Uterus (tissue), 4 donors: ENCODE results near the gene NAV2. TPM values are rescaled to one million over a fixed set of nuclear protein-coding genes. Genes with fewer than 3 reads are reported as not detected.

Experiments used
- DNase-seq, 2 donors: peaks; one replicate each; pipeline ENCODE4 v3.0.0-alpha.2; 2019 to 2020
- H3K27ac ChIP-seq, 2 donors: fragments of 200-600 bp; sonication (generic); 1 replicate in 1 of 2; 2 replicates in 1 of 2; pipeline ENCODE4 v1.5.1; 2016 to 2018
- H3K27me3 ChIP-seq, 2 donors: fragments of 200-600 bp; sonication (generic); one replicate each; pipeline ENCODE4 v1.5.1; 2018 to 2019; ENCODE audit warnings: control low read depth in 1 of 2
- H3K36me3 ChIP-seq, 2 donors: fragments of 200-600 bp; sonication (generic); one replicate each; pipeline ENCODE4 v1.5.1; 2019; ENCODE audit warnings: control low read depth in 1 of 2
- H3K4me1 ChIP-seq, 2 donors: fragments of 200-600 bp; sonication (generic); one replicate each; pipeline ENCODE4 v1.5.1; 2018 to 2019; ENCODE audit warnings: control low read depth in 1 of 2
- H3K4me3 ChIP-seq, 2 donors: fragments of 200-600 bp; sonication (generic); 1 replicate in 1 of 2; 2 replicates in 1 of 2; pipeline ENCODE4 v1.5.1; 2018 to 2019; ENCODE audit warnings: mild to moderate bottlenecking in 1 of 2
- H3K9me3 ChIP-seq, 2 donors: fragments of 200-600 bp; sonication (generic); one replicate each; pipeline ENCODE4 v1.5.1; 2019; ENCODE audit warnings: control low read depth in 1 of 2
- CTCF ChIP-seq, 4 experiments: fragments of 200-600 bp in 2 of 4; fragments of 450-650 bp in 2 of 4; sonication (generic) in 2 of 4; IDR thresholded peaks; one replicate each; pipeline ENCODE4 v1.5.1; 2016 to 2019; ENCODE audit warnings: antibody characterized with exemption in 4 of 4, mild to moderate bottlenecking in 2 of 4, moderate library complexity in 1 of 4
- POLR2A ChIP-seq, 2 donors: fragments of 450-650 bp; IDR thresholded peaks; one replicate each; pipeline ENCODE4 v1.6.1; 2016; ENCODE audit warnings: antibody characterized with exemption in 2 of 2, mild to moderate bottlenecking in 1 of 2, moderate library complexity in 1 of 2
- intact Hi-C: fragments of 100-400 bp; cut with DNase I; formaldehyde crosslinking; loops from one replicate; pipeline ENCODE4 v1.15.1; 2023; ENCODE audit warnings: low total_unique reads
- total RNA-seq, 4 donors: library from RNA; depleted of rRNA in 3 of 4; stranded (reverse); fragments of >200 nt in 3 of 4; gene quantifications; one replicate each; pipeline versions ENCODE4 v1.1.0 to v1.2.4, GENCODE V29; 2014 to 2023
- donor health status: DM: yes; HTN: yes; CAD: no.

The NAV2 gene
- total RNA-seq, 4 donors from 2014 or later = 2.6 to 31.6 (median 5.7) TPM

GRCh38 chr11:19947537-19948114 lies 235.0 kb downstream of the NAV2 start:
- H3K36me3 ChIP-seq = no peaks in the 10 kb centered on the region
- no peak overlapping the region for H3K4me3 ChIP-seq
- H3K4me1 ChIP-seq = no peaks in the 10 kb centered on the region
- DNase-seq = no peak
- TF ChIP-seq POLR2A (IDR thresholded peaks at IDR 0.05) (no peak), CTCF (IDR thresholded peaks at IDR 0.05) (no peak)
- no peaks in the 10 kb centered on the region for H3K27me3 ChIP-seq
- intact Hi-C loops = loop anchor here (5.0 kb wide), 1 partner anchor 185 kb away; no protein-coding TSS in a partner anchor
- no peaks in the 10 kb centered on the region for H3K9me3 ChIP-seq
- no peak overlapping the region for H3K27ac ChIP-seq

GRCh38 chr11:19949606-19950005 lies 237.0 kb downstream of the NAV2 start:
- TF ChIP-seq CTCF (IDR thresholded peaks at IDR 0.05) (no peak), POLR2A (IDR thresholded peaks at IDR 0.05) (no peak)
- DNase-seq = no peak
- Histone ChIP-seq H3K9me3 (no peaks in the 10 kb centered on the region), H3K27me3 (no peaks in the 10 kb centered on the region), H3K36me3 (no peaks in the 10 kb centered on the region), H3K4me1 (no peaks in the 10 kb centered on the region), H3K4me3 (no peak overlapping the region), H3K27ac (no peak overlapping the region)
- intact Hi-C loops = loop anchor here (5.0 kb wide), 1 partner anchor 183 kb away; no protein-coding TSS in a partner anchor

- no peaks in the 10 kb centered on the region for H3K4me1 ChIP-seq
- no peaks in the 10 kb centered on the region for H3K9me3 ChIP-seq
- no peaks in the 10 kb centered on the region for H3K27me3 ChIP-seq
- no peak for DNase-seq
- intact Hi-C loops = no loop called here
- H3K36me3 ChIP-seq = no peaks in the 10 kb centered on the region
- H3K27ac ChIP-seq = no peak overlapping the region
- no peak overlapping the region for H3K4me3 ChIP-seq
- TF ChIP-seq CTCF (IDR thresholded peaks at IDR 0.05) (peak; percentile 66 to 84 (median 70)), POLR2A (IDR thresholded peaks at IDR 0.05) (no peak)
Measured at GRCh38 chr11:19951558-19952115, 239.0 kb downstream of the NAV2 start.

GRCh38 chr11:19952116-19952605 lies 239.5 kb downstream of the NAV2 start:
- intact Hi-C loops = no loop called here
- Histone ChIP-seq H3K4me1 (no peaks in the 10 kb centered on the region), H3K4me3 (no peak overlapping the region), H3K27ac (no peak overlapping the region), H3K36me3 (no peaks in the 10 kb centered on the region), H3K9me3 (no peaks in the 10 kb centered on the region), H3K27me3 (no peaks in the 10 kb centered on the region)
- no peak for TF ChIP-seq CTCF (IDR thresholded peaks at IDR 0.05)
- no peak for TF ChIP-seq POLR2A (IDR thresholded peaks at IDR 0.05)
- no peak for DNase-seq

GRCh38 chr11:19952911-19953310 lies 240.3 kb downstream of the NAV2 start:
- Histone ChIP-seq H3K4me1 (no peaks in the 10 kb centered on the region), H3K9me3 (no peaks in the 10 kb centered on the region), H3K4me3 (no peak overlapping the region), H3K27me3 (no peaks in the 10 kb centered on the region), H3K36me3 (no peaks in the 10 kb centered on the region), H3K27ac (no peak overlapping the region)
- DNase-seq = no peak
- TF ChIP-seq CTCF (IDR thresholded peaks at IDR 0.05) = no peak
- TF ChIP-seq POLR2A (IDR thresholded peaks at IDR 0.05) = no peak
- intact Hi-C loops = no loop called here
